ENCODE measurements around the gene TMEM121. TPM values are rescaled to one million over a fixed set of nuclear protein-coding genes. Genes with fewer than 3 reads are reported as not detected.

TMEM121 gene
- total and polyA plus RNA-seq, 10 of the 15 experiments (the other 5 are each of a cell fraction or from before 2014, with no cell fraction given): 0.04 to 4.9 (median 1.2) TPM; not detected in 2

DNA sequence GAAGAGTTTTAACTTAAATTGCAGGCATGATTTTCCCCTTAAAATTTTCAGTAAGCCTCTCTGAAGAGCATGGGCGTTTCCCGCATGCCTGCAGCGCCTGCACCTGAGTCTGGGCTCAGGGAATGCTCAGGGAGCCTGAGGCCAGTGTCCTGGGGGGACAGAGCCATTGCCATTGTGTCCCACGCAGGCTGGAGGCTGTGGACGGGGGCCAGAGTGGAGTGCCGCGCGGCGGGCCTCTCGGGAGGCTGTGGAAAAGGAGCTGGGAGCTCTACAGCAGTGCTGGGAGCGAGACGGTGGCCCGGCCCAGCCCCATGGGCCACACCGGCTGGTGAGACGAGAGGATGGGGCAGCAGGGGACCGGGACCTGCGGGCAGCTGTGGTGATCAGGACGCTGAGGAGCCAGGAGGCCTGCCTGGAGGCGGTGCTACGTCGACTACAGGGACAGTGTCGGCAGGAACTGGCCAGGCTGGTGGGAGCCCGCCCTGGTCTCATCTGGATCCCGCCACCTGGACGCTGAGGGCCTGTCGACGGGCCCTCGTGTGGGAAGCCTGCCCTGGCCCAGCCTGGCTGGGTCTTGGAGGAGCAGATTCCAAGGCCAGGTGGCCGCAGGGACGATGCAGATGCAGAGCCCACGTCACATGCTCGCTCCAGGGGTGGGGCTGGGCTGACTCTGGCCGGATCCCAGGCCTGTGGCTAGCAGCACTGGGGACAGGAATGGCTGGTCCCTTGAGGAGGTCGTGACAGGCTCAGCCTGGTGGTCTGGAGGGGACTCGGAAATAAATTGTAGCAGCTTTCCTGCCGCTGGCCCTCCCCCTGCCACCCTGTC, 27.7 kb upstream of the TMEM121 start:
- H3K4me2 ChIP-seq (ENCODE audit: control insufficient read depth, insufficient read depth): no peak overlapping the region

More for the DNA sequence above, 27.7 kb upstream of the TMEM121 start:
- ChIA-PET SMC1A (ENCODE audit: uncharacterized antibody, unreplicated experiment) (no interaction called here), CTCF (no interaction called here), POLR2A (no interaction called here), RAD21 (ENCODE audit: unreplicated experiment) (no interaction called here)
- TF ChIP-seq POLR2AphosphoS2 (IDR thresholded peaks at IDR 0.05; ENCODE audit: low read depth, low read length) (no peak), SMARCA5 (IDR thresholded peaks at IDR 0.05) (no peak), MEF2B (IDR thresholded peaks at IDR 0.05; ENCODE audit: partially characterized antibody, poor library complexity, severe bottlenecking) (no peak), RAD21 (IDR thresholded peaks at IDR 0.05; ENCODE audit: insufficient read depth, low read depth, low read length) (no peak), STAT3 (IDR thresholded peaks at IDR 0.05; ENCODE audit: low read depth, low read length) (no peak), ZNF207 (IDR thresholded peaks at IDR 0.05; ENCODE audit: borderline replicate concordance) (no peak), HDGF (IDR thresholded peaks at IDR 0.05) (no peak), RB1 (IDR thresholded peaks at IDR 0.05; ENCODE audit: borderline replicate concordance) (no peak), SIN3A (IDR thresholded peaks at IDR 0.05; ENCODE audit: low read depth, low read length) (no peak), ZNF384 (IDR thresholded peaks at IDR 0.05; ENCODE audit: borderline replicate concordance, low read depth, low read length) (no peak), BCLAF1 (IDR thresholded peaks at IDR 0.05) (no peak)
- TF ChIP-seq, protein P1, sequence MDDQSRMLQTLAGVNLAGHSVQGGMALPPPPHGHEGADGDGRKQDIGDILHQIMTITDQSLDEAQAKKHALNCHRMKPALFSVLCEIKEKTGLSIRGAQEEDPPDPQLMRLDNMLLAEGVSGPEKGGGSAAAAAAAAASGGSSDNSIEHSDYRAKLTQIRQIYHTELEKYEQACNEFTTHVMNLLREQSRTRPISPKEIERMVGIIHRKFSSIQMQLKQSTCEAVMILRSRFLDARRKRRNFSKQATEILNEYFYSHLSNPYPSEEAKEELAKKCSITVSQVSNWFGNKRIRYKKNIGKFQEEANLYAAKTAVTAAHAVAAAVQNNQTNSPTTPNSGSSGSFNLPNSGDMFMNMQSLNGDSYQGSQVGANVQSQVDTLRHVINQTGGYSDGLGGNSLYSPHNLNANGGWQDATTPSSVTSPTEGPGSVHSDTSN (IDR thresholded peaks at IDR 0.05; ENCODE audit: insufficient replicate concordance, low read depth, low read length): no peak
- Histone ChIP-seq H3K79me2 (ENCODE audit: control insufficient read depth, insufficient read depth, low read length) (no peaks in the 10 kb centered on the region), H3K9ac (ENCODE audit: control insufficient read depth, insufficient read depth, low read length) (no peak overlapping the region), H2AFZ (ENCODE audit: control insufficient read depth, low read depth, low read length) (no peak overlapping the region), H3K4me1 (ENCODE audit: control insufficient read depth, insufficient read depth, low read length) (no peaks in the 10 kb centered on the region), H3K4me3 (no peak overlapping the region), H3K9me3 (replicated peaks; ENCODE audit: control insufficient read depth, insufficient read depth, low read length) (no peaks in the 10 kb centered on the region), H3K36me3 (ENCODE audit: control insufficient read depth in 2 of 2, insufficient read depth in 2 of 2, low read length in 1 of 2) (no peaks in the 10 kb centered on the region; a peak in 1 of 4 replicates), H3K27ac (ENCODE audit: control insufficient read depth, insufficient read depth) (no peak overlapping the region), H3K27me3 (replicated peaks in 1 of 2; ENCODE audit: control insufficient read depth in 2 of 2, insufficient read depth in 2 of 2, low read length in 1 of 2) (no peaks in the 10 kb centered on the region), H4K20me1 (ENCODE audit: control insufficient read depth, insufficient read depth) (no peaks in the 10 kb centered on the region)
- no TSS peak for BruUV-seq (replicated peaks)
- in situ Hi-C loops (cut with MboI) (no loop called here), intact Hi-C loops (cut with micrococcal nuclease; ENCODE audit: unreplicated experiment) (no loop called here)
- DNase-seq (ENCODE audit: low read depth, low spot score) (no peak), FAIRE-seq (no peak), ATAC-seq (no peak)
- WGBS (ENCODE audit: insufficient coverage, insufficient replicate concordance, low lambda C conversion rate, missing lambda C conversion rate): 88% methylated on average over 34 of the region's 36 CpGs

All from GM12878 (cell line).